NCI-H345 treated with DMSO at 0.1 percent for 48 hours (cell line): Measurements from ENCODE around the gene KRT79.

ENCODE experiments used
- DNase-seq: peaks from one replicate; lab custom pipeline; 2025; ENCODE audit not compliant: unreplicated experiment; lab: John Stamatoyannopoulos, UW

Gene KRT79

DNA sequence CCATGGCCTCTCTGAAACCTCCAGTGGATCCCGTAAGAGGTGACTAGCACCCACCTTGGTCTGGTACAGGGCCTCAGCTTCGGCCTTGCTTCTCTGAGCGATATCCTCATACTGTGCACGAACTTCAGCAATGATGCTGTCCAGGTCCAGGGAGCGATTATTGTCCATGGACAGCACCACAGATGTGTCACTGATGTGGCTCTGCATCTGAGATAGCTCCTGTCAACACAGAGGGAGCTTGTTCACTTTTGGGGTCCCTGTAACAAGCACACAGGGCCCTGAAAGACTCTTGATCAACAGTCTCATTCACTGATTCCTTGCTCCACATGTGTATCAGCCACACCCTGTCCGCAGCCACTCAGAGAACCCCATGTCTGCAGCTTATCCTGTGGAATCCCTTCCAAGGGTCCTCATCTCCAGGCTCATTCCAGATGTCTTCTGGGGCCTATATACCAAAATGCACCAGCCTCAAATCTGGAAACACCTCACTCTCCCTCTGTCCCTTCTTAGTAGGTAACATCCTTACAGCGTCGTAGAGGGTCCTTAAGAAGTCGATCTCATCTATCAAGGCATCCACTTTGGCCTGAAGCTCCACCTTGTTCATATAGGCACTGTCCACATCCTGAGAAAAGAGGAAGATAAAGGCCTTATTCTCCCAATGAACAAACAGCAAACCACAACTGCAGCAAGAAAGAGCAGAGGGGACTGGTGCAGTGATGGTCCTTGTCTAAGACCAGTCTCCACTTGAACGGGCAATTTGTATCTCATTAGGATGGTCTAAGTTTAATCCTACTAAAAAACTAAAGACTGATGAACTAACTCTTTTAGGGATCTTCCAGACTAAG, 41.7 kb downstream of the KRT79 start:
- no peak for DNase-seq

DNA sequence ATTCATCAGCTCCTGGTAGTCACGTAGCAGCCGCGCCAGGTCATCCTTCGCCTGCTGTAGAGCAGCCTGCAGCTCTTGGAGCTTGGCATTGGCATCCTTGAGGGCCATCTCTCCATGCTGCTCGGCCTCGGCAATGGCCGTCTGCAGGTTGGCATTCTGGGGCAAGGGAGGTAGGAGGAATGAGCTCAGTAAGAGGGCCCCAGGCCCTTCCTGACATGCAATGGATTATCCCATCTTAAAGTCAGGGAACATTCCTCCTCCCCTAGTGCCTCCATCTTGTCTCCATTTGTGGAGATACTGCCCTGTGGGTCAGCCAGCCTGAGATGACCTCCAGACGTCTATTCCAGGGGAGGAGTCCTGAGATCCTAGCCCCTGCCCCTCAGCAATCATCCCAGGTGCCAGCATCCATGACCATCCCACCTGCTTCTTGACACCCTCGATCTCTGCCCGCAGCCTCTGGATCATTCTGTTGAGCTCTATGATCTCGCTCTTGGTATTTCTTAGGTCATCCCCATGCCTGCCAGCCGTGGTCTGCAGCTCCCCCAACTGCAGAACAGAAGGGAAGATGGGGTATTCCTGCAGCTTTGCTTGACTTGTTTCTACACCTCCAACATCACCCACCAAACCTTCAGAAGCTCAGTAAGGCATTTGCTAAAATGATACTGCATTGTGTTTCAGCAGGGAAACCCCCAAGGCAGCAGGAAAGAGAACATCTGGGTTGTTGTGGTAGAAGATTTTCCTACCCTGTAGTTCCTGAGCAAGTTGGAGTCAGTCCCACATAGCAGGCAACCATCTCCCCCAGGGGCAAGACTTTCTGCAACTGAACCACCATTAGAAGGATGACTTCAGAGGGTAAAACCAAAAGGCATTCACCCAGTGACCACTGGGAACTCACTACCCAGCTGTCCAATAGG, 42.6 kb downstream of the KRT79 start:
- DNase-seq = no peak

DNA sequence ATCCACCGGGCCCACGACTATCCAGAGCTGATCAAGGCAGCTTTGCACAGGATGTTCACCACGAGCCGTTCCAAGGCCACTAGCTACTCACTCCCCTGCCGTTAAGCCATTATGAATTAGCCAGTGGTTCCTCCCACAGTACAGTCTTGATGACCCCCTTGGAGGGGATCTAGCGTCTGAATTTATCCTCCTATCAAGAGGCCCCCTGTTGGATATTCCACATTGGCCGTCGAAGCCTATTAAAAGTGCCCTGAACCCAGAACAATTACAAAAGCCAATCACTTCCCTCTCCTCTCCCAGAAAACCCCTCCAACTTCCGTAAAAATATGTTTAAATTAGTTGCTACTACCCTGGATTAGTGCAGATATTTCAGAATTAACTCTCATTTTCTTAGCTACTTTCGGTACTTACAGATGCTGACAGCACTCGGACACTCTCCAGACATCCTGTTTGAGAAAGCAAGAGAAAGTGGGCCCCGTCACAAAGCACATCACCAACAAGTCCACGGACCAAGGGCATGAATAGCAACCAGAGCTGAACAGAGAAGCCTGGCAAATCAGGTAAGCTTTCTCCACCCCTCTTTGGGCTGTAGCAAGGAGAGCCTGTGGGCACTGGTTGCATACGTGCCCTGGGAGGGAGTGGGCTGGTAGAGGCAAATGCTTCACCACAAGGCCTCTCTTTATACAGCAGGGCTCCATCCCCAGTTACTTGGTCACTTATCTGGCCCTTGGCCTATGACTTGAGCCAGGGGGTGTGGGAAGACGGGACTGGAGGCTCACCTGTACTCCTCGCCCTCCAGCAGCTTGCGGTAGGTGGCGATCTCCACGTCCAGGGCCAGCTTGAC, 43.5 kb downstream of the KRT79 start:
- DNase-seq = no peak

DNA sequence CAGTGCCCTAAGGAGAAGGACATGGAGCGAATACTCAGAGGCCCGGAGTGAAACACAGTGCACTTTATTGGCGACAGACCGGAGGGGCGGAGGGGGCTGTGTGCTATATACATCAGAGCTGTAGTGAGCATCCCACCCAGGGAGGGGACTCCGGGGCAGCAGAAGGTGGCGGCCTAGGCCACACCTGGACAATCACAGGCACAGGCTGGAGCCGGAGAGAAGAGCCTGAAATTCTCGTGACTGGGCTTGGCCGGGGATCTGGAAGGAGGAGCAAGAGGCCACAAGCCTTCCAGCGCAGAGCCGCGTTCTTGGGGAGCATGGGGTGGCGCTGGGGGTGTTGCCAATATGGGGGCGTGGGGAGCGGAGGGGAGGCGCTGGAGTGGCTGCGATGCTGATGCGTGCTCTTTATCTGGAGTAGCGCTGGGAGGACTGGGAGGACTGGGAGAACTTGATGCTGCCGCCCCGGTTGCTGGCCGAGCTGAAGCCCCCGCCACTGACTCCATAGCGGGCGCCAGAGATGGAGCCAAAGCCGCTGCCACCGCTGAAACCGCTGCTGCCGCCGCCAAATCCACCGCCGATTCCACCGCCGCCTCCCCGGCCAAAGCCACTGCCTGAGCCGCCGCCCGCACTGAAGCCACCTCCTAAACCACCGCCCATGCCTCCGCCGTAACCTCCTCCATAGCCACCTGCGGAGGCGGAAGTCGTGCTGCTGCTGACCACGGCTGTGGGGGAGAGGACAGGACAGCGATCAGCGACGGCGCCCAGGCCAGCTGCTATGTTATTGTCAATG, 44.3 kb downstream of the KRT79 start:
- DNase-seq = no peak

DNA sequence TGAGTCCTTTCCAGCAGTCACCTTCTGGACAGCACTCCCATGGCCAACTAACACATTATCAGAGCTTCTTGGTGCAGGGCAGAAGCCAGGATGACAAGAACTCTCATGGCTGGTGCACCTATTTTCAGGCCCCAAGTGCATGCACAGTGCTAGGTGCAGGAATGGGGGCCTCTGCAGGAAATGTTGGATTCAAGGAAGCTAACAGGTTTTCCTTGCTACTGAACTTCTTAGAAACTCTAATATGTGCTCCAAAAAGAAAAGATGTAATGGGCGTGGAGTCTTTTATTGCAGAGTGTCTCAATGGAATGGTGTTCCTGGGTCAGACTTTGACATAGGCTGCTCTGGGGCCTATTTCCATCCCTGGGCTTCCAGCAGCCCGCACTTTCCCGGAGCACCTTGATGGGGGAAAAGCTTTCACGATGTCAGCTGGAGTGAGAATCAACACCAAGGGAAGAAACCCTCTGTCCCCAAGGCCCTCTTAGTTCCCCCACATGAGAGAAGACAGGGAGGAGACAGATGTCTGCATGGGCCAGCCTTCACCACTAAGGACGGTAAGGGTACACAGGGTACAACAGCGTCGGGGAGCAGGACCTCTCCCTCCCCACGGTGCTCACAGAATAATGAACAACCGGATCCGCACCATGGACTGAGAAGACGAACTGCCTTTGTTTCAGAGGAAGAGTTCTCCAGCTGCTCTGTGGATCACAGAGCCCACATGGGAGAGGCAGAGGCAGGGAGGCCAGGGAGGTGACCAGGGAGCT, 45.1 kb downstream of the KRT79 start:
- DNase-seq = no peak

DNA sequence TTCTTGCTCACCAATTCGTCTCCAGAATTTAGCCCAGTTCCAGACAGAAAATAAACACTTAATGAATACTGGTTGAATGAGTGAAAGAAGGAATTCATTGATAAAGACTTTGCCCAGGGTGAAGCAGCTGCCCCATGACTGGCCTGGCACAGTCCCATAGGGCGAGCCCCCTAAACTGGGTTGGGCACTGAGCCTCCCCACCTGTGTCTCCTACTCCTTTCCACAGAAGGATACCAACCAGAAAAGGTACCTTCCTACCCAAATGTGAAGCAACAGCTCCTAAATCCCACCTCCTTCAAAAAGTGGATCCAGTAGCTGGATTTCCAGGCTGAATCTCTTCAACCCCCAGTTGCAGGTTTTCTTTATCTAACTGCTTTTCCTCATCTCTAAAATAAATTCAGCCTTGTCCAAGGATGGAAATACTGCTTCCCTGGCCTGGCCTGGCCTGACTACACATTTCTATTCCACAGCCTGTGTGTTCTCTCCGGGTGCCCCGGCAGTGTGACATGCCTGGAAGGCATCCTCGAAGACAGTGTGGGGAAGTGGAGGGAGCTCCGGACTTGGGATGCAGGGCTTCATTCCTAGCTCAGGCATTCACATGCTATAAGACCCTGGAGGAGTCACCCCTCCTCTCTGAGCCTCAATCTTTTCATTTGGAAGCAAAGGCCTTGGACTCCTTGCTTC, 45.8 kb downstream of the KRT79 start:
- DNase-seq = no peak

DNA sequence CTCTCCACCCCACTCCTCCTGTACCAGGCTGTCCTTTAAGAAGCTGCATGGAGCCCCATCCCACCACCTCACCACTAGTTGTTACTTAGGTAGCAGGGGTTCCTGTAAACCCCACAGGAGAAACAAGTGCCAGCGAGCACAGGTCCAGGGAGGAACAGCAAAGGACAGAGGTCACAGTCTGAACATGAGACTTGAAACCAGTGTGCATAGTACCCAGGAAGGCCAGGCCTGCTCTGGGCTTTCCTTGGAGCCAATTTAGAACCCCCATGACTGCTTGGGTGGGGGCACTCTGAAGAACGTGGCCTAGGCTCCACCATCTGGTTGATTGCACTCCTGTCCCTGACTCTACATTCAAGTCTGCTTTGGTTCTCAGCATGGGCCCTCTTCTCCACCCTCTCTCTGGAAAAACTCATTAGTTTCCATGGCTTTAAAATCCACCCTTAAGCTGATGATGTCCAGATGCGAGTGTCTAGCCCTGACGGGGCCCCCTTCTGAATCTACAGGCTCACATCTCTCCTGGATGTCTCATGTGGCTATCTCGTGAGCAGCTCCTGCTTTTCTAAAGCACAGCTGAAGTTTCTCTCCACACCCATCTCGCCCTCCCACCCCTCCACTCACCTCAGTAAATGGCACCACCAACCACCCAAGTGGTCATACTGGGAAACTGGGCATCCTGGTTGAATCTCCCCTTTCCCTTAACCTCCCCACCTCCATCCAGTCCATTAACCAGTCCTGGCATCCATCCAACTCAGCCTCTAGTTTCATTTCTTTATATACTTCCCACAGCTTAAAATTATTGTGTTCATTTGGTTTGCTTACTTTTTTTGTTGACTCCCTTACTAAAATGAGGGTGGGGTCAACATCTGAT, 46.6 kb downstream of the KRT79 start:
- no peak for DNase-seq

DNA sequence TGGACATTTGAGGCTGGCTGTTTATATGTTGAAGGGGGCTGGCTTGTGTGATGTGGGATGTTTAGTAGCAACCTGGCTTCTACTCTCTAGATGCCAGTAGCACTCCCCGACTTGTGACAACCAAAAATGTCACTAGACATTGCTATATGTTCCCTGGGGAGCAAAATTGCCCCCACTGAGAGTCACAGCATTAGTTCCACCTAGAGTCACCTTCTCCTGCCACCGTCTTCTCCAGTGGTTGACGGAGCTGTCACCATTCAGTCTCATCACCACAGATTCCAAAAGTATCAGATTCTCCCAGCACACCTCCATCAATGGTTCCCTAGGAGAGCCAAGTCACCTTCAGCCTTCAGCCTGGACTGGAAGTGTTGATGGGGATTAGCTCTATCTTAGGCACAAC, 49.2 kb downstream of the KRT79 start:
- no peak for DNase-seq

DNA sequence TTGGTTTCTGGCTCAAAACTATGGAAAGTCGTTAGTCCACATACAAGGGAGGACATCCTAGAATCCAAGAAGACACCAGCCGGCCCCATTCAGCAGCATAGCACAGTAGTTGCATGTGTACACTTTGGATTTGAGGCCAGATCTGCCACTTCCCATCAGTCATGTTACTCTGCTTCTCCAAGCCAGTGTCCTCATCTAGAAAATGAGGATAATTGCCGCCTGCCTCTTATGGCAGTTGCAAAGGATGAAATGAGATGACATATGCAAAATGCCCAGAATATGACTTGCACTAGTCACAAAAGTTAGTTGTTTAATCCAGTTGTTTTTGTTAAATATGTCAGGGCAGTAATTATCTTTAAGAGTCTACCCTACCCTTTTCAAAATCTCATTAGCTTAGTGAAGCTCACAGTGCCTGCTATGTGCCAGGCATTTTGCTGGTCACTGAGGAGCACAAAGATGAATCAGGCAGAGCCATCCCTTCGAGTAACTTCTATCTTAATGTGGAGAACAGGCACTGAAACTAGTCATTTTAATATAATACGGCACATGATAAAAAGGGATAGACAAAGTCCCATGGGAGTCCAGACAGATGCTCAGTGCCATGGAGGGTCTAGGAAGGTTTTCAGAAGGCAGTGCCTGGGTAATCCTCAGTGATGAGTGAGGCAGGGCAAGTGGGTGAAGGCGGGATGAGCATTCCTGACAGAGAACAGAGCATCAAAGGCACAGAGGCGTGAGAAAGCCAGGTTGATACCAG, 50.4 kb downstream of the KRT79 start:
- no peak for DNase-seq

DNA sequence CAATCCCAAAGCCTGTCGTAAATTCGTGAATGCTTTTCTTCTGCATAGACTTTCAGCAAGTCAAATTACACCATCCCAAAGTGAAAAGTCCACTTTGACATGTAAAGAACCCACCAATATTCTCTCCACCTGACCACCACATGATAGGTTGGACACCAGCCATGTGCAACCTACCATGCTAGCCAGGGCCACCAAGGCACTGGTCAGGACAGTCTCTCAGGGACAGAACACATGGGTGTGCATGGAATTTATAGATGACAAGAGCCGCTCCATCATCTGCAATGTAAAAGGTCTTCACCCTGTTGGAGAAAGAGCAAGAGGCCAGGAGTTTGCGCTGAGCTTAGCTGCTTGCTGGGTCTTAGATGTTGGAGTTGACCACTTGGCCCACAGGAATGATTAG, 51.6 kb downstream of the KRT79 start:
- no peak for DNase-seq

DNA sequence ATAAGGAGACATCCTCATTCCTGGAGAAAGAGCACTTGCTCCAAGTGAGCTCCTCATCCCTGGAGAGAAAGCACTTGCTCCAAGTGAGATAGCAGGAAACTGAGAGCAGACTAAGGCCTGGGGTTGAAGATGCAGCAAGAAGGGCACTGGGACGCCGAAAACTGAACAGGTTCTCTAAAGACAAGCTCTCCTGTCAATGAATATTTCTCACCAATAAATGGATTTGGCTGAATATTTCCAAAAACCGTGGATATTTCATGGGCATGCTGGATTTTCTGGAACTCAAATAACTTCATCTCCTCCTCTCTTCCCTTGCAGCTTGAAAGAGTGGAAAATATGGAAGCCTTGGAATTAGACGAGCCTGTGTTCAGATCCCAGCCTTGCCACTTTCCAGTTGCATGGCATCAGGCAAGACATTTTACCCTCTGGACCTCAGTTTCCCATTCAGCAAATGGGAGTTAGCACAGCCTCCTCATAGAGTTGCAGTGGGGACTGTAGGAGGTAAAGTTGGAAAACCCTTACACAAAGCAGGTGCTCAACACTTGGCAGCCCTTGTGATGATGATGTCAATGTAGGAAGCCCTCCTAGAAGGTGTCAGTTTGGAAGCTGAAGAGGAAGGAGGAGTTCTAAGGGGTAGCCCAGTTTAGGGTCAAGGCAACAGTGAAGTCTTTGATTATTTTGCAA, 52.6 kb downstream of the KRT79 start:
- DNase-seq = no peak

DNA sequence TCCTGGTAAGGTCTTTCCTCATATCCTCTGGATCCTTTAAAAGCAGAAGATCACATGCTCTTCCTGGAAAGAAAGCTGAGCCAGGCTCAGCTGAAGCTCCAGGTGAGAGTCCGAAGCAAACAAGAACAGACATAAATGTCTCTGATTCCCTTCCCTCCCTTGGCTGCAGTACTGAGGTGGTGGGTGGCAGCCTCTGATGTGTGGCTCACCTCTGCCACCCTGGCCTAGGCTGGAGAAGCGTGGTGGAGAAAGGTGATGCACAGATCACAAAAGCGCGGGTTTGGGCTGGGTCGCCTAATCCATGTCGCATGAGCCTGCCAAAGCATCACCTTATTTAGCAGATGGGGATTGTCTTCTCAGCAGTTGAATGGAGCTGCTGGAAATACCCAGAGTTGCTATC, 54.2 kb downstream of the KRT79 start:
- DNase-seq = no peak

DNA sequence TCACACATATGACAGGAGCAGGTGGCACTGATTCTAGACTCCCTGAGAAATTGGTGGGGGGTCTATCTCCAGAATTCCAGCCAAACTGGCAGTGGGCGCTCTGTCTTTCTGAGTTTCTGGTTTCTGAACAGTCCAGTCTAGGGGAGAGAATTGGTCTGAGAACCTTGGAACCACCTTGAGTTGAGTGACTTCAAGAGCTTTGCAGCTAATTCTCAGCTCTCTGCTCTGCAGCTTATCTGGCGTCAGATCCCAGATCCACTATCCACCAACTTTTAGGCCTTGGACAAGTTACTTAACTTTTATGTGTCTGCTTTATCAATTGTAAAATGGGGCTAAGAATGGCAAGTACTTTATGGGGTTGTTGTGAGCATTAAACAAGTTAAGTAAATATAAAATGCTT, 55.3 kb downstream of the KRT79 start:
- no peak for DNase-seq

DNA sequence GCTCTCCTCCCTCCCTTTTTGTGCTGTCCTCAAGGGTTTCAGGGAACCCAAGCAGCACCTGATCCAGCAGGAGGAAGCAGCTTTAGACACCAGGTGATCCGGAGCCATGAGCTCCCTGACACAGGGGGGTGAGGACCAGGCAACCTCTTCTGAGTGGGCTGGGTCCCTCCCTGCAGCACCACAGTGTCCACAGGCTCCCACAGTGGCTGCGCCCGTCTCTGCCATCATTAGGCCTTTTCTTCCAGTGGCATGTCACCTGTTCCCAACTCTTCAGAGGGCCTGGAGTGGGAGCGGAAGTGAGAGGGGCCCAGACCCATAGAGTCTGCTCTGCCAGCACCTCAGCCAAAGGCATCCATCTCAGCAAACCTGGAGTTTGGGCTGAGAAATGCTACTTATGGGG, 56.5 kb downstream of the KRT79 start:
- DNase-seq = no peak

DNA sequence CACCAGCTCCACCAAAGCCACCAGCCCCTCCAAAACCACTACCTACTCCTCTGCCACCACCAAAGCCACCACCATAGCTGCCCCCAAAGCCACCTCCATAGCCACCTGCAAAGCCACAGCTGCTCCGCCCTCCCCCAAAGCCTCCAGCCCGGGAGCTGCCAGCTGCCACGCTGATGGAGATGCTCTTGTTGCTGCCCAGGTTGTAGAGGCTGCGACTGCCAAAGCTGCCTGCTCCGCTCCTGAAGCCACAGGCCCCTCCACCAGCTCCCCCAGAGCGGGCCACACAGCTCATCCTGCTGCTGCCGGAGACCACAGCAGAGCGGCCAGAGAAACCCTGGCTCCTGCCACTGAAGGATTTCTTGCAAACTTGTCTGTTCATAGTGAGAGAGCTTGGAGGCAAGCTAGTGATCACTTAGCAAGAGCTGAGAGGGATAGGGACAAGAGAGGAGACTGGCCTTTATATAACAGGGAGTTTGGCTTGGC, 57.2 kb downstream of the KRT79 start, which contains the start of gene KRT76:
TSS of gene KRT76 (minus strand) at position 433 of the 483 bp plus-strand sequence. CDS start at position 379, 54 bp downstream.
- DNase-seq = no peak

DNA sequence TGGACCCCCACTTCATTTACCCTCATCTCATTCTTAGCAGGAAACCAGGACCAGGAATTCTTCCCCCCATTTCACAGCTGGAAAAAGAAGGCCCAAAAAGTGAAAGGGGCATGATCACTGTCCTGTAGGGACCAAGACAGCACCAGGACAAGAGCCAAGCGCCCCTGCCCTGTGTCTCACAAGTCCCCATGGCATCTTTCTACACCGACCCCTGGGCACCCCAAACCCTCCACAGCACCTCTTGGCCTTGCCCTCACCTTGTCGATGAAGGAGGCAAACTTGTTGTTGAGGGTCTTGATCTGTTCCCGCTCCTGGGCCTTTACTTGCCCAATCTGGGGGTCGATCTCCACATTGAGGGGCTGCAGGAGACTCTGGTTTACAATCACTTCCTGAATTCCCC, 57.7 kb downstream of the KRT79 start:
- no peak for DNase-seq
